K562 (cell line): ENCODE measurements around the gene ARID3B. TPM values are rescaled to one million over a fixed set of nuclear protein-coding genes. Genes with fewer than 3 reads are reported as not detected.

Experiments used
- DNMT1 ChIP-seq: fragments of 450-650 bp; IDR thresholded peaks from 2 replicates; pipeline ENCODE4 v1.6.1; 2016; ENCODE audit warnings: antibody characterized with exemption, mild to moderate bottlenecking
- ELF4 ChIP-seq: fragments of 450-650 bp; formaldehyde crosslinking; IDR thresholded peaks from 2 replicates; pipeline ENCODE4 v1.4.0; 2022; ENCODE audit warnings: missing genetic modification characterization
- FUS ChIP-seq: fragments of 200-400 bp; formaldehyde crosslinking; optimal IDR thresholded peaks from 2 replicates; pipeline ENCODE3; 2017; ENCODE audit warnings: low read depth, low read length
- HMGN3 ChIP-seq: IDR thresholded peaks from 2 replicates; pipeline ENCODE4 v1.6.1; 2011; ENCODE audit warnings: borderline replicate concordance, low read depth, mild to moderate bottlenecking, mixed read lengths, low read length; ENCODE audit not compliant: insufficient read length; ENCODE audit errors: extremely low read depth
- NONO ChIP-seq, 2 experiments: fragments of 200-400 bp in 1 of 2; fragments of 450-650 bp in 1 of 2; formaldehyde crosslinking in 1 of 2; IDR thresholded peaks; 2 replicates each; pipeline ENCODE4 v1.6.1; 2017; ENCODE audit warnings: low read depth in 2 of 2, mild to moderate bottlenecking in 2 of 2, moderate library complexity in 2 of 2, low read length in 1 of 2
- NR1H2 ChIP-seq: sonication (generic); formaldehyde crosslinking; IDR thresholded peaks from 2 replicates; pipeline ENCODE4 v1.4.0; 2020; ENCODE audit warnings: mild to moderate bottlenecking, missing genetic modification reagents
- POLR3G ChIP-seq: IDR thresholded peaks from 2 replicates; pipeline ENCODE4 v1.6.1; 2011; ENCODE audit not compliant: insufficient read length, insufficient replicate concordance; ENCODE audit errors: extremely low read depth
- SRSF3 ChIP-seq: fragments of 200-400 bp; formaldehyde crosslinking; IDR thresholded peaks from 2 replicates; pipeline ENCODE4 v1.6.1; 2016; ENCODE audit warnings: mild to moderate bottlenecking, low read length, moderate library complexity; ENCODE audit not compliant: insufficient read depth
- TARDBP ChIP-seq: fragments of 450-650 bp; IDR thresholded peaks from 2 replicates; pipeline ENCODE4 v1.6.1; 2016
- ZFP36 ChIP-seq: fragments of 150-350 bp; IDR thresholded peaks from 2 replicates; pipeline ENCODE4 v1.6.1; 2018; ENCODE audit warnings: low read length, low read depth; ENCODE audit not compliant: partially characterized antibody
- ZNF140 ChIP-seq: fragments of 250-450 bp; sonication (Bioruptor Pico); IDR thresholded peaks from 2 replicates; pipeline ENCODE4 v1.8.0; 2021; ENCODE audit warnings: moderate library complexity, mild to moderate bottlenecking, inconsistent platforms
- ZNF408 ChIP-seq: fragments of 250-450 bp; sonication (Bioruptor Pico); IDR thresholded peaks from 2 replicates; pipeline ENCODE4 v1.4.0; 2020; ENCODE audit warnings: low read depth, mild to moderate bottlenecking, moderate library complexity
- polyA plus RNA-seq, 8 experiments: library from polyadenylated mRNA; depleted of rRNA in 4 of 8; stranded (reverse) in 5 of 8; unstranded in 3 of 8; fragments of >200 nt; fragmentation: Nextera tagmentation in 2 of 8; fragmentation: Illumina TruSeq in 1 of 8; extraction: Ambion mirVana in 2 of 8; extraction: Trizol in 1 of 8; gene quantifications; 2 replicates each; pipeline versions ENCODE4 v1.2.1 to v1.2.3, GENCODE V29; 2011 to 2014; ENCODE audit warnings: inconsistent platforms in 1 of 8, missing spikeins in 1 of 8
- total RNA-seq, 7 experiments: library from RNA; depleted of rRNA in 6 of 7; stranded (reverse); fragments of >200 nt in 6 of 7; fragmentation: Illumina TruSeq in 2 of 7; extraction: Trizol in 2 of 7; gene quantifications; 2 replicates each; pipeline versions ENCODE4 v1.2.1 to v1.2.3, GENCODE V29; 2011 to 2021; ENCODE audit warnings: low replicate concordance in 1 of 7
- TF ChIP-seq, protein P1 (sequence below), 3 experiments: fragments of 200-800 bp in 1 of 3; fragments of 250-450 bp in 1 of 3; fragments of 450-650 bp in 1 of 3; sonication (Bioruptor Pico) in 1 of 3; sonication (Bioruptor generic) in 1 of 3; formaldehyde crosslinking in 1 of 3; IDR thresholded peaks; 2 replicates each; pipeline versions ENCODE4 v1.6.1 to v1.8.0; 2016 to 2022; ENCODE audit warnings: mild to moderate bottlenecking in 2 of 3, missing genetic modification characterization in 2 of 3, missing compliant biosample characterization in 1 of 3, moderate library complexity in 1 of 3
- TF ChIP-seq, protein P2 (sequence below): fragments of 250-450 bp; sonication (Bioruptor Pico); IDR thresholded peaks from 2 replicates; pipeline ENCODE4 v1.4.0; 2020
- TF ChIP-seq, protein P3 (sequence below): fragments of 250-450 bp; sonication (Bioruptor Pico); IDR thresholded peaks from 2 replicates; pipeline ENCODE4 v1.8.0; 2021; ENCODE audit warnings: borderline replicate concordance, mild to moderate bottlenecking, moderate library complexity; ENCODE audit not compliant: poor library complexity, severe bottlenecking

The ARID3B gene
- total and polyA plus RNA-seq, 9 of the 15 experiments (the other 6 are each of a cell fraction or from before 2014, with no cell fraction given) = 0.32 to 15.1 (median 7.1) TPM

DNA sequence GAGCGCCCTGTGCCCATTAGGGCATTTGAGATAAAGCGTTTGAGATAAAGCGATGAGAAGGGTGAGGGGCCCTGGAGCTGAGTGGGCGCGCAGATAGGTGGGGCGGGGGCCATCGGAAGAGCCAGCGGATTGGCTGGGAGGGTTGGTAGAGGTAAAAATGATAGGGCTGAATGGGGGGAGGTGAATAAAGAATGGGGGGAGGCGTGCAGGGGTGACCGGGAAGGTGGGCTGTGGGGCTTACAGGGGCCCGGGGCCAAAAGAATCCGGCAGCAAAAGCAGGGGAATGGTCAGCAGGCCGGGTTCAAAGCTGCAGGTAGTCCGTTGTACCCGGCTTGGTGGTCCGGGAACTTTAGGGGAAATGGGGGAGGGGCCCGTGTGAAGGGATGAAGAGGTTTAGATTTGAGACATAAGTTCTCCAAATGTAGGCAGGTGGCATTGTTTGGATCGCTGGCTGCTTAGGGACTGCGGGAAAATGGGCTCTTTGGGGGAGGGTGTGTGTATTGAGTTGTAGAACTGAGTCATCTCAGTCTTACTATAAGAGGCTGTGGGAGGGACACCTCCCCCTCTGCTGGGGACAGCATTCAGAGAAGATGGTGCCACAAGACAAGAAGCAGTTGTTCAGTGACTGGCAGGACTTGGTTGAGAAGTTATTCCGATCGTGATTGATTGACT is 610 bp downstream of the ARID3B start (continued):
- TF ChIP-seq, protein P1, sequence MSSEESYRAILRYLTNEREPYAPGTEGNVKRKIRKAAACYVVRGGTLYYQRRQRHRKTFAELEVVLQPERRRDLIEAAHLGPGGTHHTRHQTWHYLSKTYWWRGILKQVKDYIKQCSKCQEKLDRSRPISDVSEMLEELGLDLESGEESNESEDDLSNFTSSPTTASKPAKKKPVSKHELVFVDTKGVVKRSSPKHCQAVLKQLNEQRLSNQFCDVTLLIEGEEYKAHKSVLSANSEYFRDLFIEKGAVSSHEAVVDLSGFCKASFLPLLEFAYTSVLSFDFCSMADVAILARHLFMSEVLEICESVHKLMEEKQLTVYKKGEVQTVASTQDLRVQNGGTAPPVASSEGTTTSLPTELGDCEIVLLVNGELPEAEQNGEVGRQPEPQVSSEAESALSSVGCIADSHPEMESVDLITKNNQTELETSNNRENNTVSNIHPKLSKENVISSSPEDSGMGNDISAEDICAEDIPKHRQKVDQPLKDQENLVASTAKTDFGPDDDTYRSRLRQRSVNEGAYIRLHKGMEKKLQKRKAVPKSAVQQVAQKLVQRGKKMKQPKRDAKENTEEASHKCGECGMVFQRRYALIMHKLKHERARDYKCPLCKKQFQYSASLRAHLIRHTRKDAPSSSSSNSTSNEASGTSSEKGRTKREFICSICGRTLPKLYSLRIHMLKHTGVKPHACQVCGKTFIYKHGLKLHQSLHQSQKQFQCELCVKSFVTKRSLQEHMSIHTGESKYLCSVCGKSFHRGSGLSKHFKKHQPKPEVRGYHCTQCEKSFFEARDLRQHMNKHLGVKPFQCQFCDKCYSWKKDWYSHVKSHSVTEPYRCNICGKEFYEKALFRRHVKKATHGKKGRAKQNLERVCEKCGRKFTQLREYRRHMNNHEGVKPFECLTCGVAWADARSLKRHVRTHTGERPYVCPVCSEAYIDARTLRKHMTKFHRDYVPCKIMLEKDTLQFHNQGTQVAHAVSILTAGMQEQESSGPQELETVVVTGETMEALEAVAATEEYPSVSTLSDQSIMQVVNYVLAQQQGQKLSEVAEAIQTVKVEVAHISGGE (CRISPR knock-in tag; IDR thresholded peaks at IDR 0.05) = no peak
- TF ChIP-seq ZFP36 = no peak
- no peak for TF ChIP-seq ZNF140 (CRISPR knock-in tag)
- TF ChIP-seq ELF4 (CRISPR knock-in tag) = no peak
- TF ChIP-seq ZNF408 = no peak
- no peak for TF ChIP-seq NR1H2 (CRISPR knock-in tag)
- no peak for TF ChIP-seq TARDBP
- TF ChIP-seq HMGN3 = no peak
- no peak for TF ChIP-seq FUS
- TF ChIP-seq NONO (IDR thresholded peaks at IDR 0.05; ENCODE audit: low read depth in 2 of 2, low read length in 1 of 2) = no peak
- TF ChIP-seq DNMT1 = no peak
- TF ChIP-seq POLR3G = no peak
- TF ChIP-seq SRSF3 = no peak
- TF ChIP-seq, protein P2, sequence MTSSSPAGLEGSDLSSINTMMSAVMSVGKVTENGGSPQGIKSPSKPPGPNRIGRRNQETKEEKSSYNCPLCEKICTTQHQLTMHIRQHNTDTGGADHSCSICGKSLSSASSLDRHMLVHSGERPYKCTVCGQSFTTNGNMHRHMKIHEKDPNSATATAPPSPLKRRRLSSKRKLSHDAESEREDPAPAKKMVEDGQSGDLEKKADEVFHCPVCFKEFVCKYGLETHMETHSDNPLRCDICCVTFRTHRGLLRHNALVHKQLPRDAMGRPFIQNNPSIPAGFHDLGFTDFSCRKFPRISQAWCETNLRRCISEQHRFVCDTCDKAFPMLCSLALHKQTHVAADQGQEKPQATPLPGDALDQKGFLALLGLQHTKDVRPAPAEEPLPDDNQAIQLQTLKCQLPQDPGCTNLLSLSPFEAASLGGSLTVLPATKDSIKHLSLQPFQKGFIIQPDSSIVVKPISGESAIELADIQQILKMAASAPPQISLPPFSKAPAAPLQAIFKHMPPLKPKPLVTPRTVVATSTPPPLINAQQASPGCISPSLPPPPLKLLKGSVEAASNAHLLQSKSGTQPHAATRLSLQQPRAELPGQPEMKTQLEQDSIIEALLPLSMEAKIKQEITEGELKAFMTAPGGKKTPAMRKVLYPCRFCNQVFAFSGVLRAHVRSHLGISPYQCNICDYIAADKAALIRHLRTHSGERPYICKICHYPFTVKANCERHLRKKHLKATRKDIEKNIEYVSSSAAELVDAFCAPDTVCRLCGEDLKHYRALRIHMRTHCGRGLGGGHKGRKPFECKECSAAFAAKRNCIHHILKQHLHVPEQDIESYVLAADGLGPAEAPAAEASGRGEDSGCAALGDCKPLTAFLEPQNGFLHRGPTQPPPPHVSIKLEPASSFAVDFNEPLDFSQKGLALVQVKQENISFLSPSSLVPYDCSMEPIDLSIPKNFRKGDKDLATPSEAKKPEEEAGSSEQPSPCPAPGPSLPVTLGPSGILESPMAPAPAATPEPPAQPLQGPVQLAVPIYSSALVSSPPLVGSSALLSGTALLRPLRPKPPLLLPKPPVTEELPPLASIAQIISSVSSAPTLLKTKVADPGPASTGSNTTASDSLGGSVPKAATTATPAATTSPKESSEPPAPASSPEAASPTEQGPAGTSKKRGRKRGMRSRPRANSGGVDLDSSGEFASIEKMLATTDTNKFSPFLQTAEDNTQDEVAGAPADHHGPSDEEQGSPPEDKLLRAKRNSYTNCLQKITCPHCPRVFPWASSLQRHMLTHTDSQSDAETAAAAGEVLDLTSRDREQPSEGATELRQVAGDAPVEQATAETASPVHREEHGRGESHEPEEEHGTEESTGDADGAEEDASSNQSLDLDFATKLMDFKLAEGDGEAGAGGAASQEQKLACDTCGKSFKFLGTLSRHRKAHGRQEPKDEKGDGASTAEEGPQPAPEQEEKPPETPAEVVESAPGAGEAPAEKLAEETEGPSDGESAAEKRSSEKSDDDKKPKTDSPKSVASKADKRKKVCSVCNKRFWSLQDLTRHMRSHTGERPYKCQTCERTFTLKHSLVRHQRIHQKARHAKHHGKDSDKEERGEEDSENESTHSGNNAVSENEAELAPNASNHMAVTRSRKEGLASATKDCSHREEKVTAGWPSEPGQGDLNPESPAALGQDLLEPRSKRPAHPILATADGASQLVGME (CRISPR knock-in tag) = no peak
- TF ChIP-seq, protein P3, sequence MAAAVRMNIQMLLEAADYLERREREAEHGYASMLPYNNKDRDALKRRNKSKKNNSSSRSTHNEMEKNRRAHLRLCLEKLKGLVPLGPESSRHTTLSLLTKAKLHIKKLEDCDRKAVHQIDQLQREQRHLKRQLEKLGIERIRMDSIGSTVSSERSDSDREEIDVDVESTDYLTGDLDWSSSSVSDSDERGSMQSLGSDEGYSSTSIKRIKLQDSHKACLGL (CRISPR knock-in tag) = no peak
